Measurements from ENCODE around the gene CSTA. TPM values are rescaled to one million over a fixed set of nuclear protein-coding genes. Genes with fewer than 3 reads are reported as not detected.

CSTA gene
- polyA plus RNA-seq, 1 donor from 2014 or later: not detected

- no peak overlapping the region for H2AFZ ChIP-seq (ENCODE audit: low read depth, low read length)
- no peaks in the 10 kb centered on the region for H4K20me1 ChIP-seq (ENCODE audit: insufficient read depth)
- no peak overlapping the region for H3K4me3 ChIP-seq (ENCODE audit: low read length)
- peak; percentile 56 for TF ChIP-seq SMC3 (conservative IDR thresholded peaks at IDR 0.05; ENCODE audit: poor library complexity)
- no peak for TF ChIP-seq POLR2AphosphoS5 (IDR thresholded peaks at IDR 0.05)
- TF ChIP-seq REST (IDR thresholded peaks at IDR 0.05; ENCODE audit: borderline replicate concordance): no peak
- no peak for TF ChIP-seq EP300 (conservative IDR thresholded peaks at IDR 0.05; ENCODE audit: poor library complexity, severe bottlenecking)
- no peak for TF ChIP-seq EZH2 (IDR thresholded peaks at IDR 0.05; ENCODE audit: borderline replicate concordance, insufficient read depth, low read length, poor library complexity, severe bottlenecking)
- TF ChIP-seq TAF1 (IDR thresholded peaks at IDR 0.05; ENCODE audit: low read depth): no peak
- TF ChIP-seq, protein P1, sequence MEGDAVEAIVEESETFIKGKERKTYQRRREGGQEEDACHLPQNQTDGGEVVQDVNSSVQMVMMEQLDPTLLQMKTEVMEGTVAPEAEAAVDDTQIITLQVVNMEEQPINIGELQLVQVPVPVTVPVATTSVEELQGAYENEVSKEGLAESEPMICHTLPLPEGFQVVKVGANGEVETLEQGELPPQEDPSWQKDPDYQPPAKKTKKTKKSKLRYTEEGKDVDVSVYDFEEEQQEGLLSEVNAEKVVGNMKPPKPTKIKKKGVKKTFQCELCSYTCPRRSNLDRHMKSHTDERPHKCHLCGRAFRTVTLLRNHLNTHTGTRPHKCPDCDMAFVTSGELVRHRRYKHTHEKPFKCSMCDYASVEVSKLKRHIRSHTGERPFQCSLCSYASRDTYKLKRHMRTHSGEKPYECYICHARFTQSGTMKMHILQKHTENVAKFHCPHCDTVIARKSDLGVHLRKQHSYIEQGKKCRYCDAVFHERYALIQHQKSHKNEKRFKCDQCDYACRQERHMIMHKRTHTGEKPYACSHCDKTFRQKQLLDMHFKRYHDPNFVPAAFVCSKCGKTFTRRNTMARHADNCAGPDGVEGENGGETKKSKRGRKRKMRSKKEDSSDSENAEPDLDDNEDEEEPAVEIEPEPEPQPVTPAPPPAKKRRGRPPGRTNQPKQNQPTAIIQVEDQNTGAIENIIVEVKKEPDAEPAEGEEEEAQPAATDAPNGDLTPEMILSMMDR (IDR thresholded peaks at IDR 0.05; ENCODE audit: poor library complexity, severe bottlenecking): peak; percentile 50
- TF ChIP-seq MXI1 (conservative IDR thresholded peaks at IDR 0.05; ENCODE audit: poor library complexity, severe bottlenecking): no peak
- peak; percentile 58 for TF ChIP-seq RAD21 (conservative IDR thresholded peaks at IDR 0.05)
- no peaks in the 10 kb centered on the region for H3K79me2 ChIP-seq (replicated peaks; ENCODE audit: insufficient read depth, low read length)
- H3K9me2 ChIP-seq (ENCODE audit: insufficient read depth, low read length): no peaks in the 10 kb centered on the region
- no peak overlapping the region for H3K27ac ChIP-seq (ENCODE audit: low read length)
- H3K9me3 ChIP-seq (ENCODE audit: low read length): no peaks in the 10 kb centered on the region
- H3K9ac ChIP-seq (ENCODE audit: low read length): no peak overlapping the region
- no peaks in the 10 kb centered on the region for H3K36me3 ChIP-seq (ENCODE audit: insufficient read depth, low read length)
- no peak overlapping the region for H3K4me2 ChIP-seq (ENCODE audit: low read length)
- H3F3A ChIP-seq (ENCODE audit: insufficient read depth, low read length, poor library complexity, severe bottlenecking): no peaks in the 10 kb centered on the region
- H3K27me3 ChIP-seq (ENCODE audit: insufficient read depth, low read depth, low read length): no peaks in the 10 kb centered on the region
Measured at GRCh38 chr3:122356402-122356801, 31.4 kb downstream of the CSTA start.

GRCh38 chr3:122357828-122358702, 33.0 kb downstream of the CSTA start:
- Histone ChIP-seq H3K9me2 (ENCODE audit: insufficient read depth, low read length) (no peaks in the 10 kb centered on the region), H3K4me2 (ENCODE audit: low read length) (no peak overlapping the region), H4K20me1 (ENCODE audit: insufficient read depth) (no peaks in the 10 kb centered on the region), H3K79me2 (replicated peaks; ENCODE audit: insufficient read depth, low read length) (no peaks in the 10 kb centered on the region), H3K36me3 (ENCODE audit: insufficient read depth, low read length) (no peaks in the 10 kb centered on the region), H2AFZ (ENCODE audit: low read depth, low read length) (no peak overlapping the region), H3K9me3 (ENCODE audit: low read length) (no peaks in the 10 kb centered on the region), H3K9ac (ENCODE audit: low read length) (no peak overlapping the region), H3F3A (ENCODE audit: insufficient read depth, low read length, poor library complexity, severe bottlenecking) (no peaks in the 10 kb centered on the region), H3K27ac (ENCODE audit: low read length) (no peak overlapping the region), H3K27me3 (ENCODE audit: insufficient read depth, low read depth, low read length) (no peaks in the 10 kb centered on the region), H3K4me3 (ENCODE audit: low read length) (no peak overlapping the region)
- no peak for TF ChIP-seq EP300 (conservative IDR thresholded peaks at IDR 0.05; ENCODE audit: poor library complexity, severe bottlenecking)
- no peak for TF ChIP-seq REST (IDR thresholded peaks at IDR 0.05; ENCODE audit: borderline replicate concordance)
- TF ChIP-seq EZH2 (IDR thresholded peaks at IDR 0.05; ENCODE audit: borderline replicate concordance, insufficient read depth, low read length, poor library complexity, severe bottlenecking): no peak
- TF ChIP-seq TAF1 (IDR thresholded peaks at IDR 0.05; ENCODE audit: low read depth): no peak
- TF ChIP-seq, protein P1 (IDR thresholded peaks at IDR 0.05; ENCODE audit: poor library complexity, severe bottlenecking): no peak
- no peak for TF ChIP-seq SMC3 (conservative IDR thresholded peaks at IDR 0.05; ENCODE audit: poor library complexity)
- TF ChIP-seq POLR2AphosphoS5 (IDR thresholded peaks at IDR 0.05): no peak
- no peak for TF ChIP-seq RAD21 (conservative IDR thresholded peaks at IDR 0.05)
- no peak for TF ChIP-seq MXI1 (conservative IDR thresholded peaks at IDR 0.05; ENCODE audit: poor library complexity, severe bottlenecking)
